PC-9 (cell line): ENCODE measurements around the gene DGKG. TPM values are rescaled to one million over a fixed set of nuclear protein-coding genes. Genes with fewer than 3 reads are reported as not detected.

Experiments used
- BruUV-seq: library from RNA; stranded (reverse); fragments of 400-500 nt; replicated peaks from 2 replicates; lab custom pipeline; 2021; lab: Mats Ljungman, UMichigan
- CTCF ChIA-PET: fragments of 300-600 bp; sonication (Branson Sonifier 250); formaldehyde crosslinking; loops from one replicate; lab custom pipeline; 2022; ENCODE audit warnings: antibody characterized with exemption; lab: Charles Lee
- POLR2A ChIA-PET: fragments of 300-600 bp; sonication (Branson Sonifier 250); formaldehyde crosslinking; loops from one replicate; lab custom pipeline; 2022; ENCODE audit warnings: antibody characterized with exemption; ENCODE audit not compliant: unreplicated experiment; lab: Charles Lee
- DNase-seq, 2 experiments: peaks; one replicate each; pipeline versions ENCODE4 v3.0.0 to v3.0.0-alpha.2; 2015 to 2022; ENCODE audit warnings: mixed read lengths in 1 of 2
- H2AFZ ChIP-seq: fragments of 200-600 bp; sonication (generic); 2 replicates; pipeline ENCODE4 v1.8.1; 2017; ENCODE audit warnings: antibody characterized with exemption
- H3F3A ChIP-seq: fragments of 200-600 bp; sonication (generic); 2 replicates; pipeline ENCODE4 v1.8.1; 2017; ENCODE audit warnings: antibody characterized with exemption, mild to moderate bottlenecking, low read depth; ENCODE audit not compliant: insufficient read depth
- H3K27ac ChIP-seq: fragments of 200-600 bp; sonication (generic); 2 replicates; pipeline ENCODE4 v1.6.1; 2016; ENCODE audit warnings: mixed run types
- H3K27me3 ChIP-seq: fragments of 200-600 bp; sonication (generic); 2 replicates; pipeline ENCODE4 v1.6.1; 2016; ENCODE audit warnings: low read depth, mixed run types; ENCODE audit not compliant: insufficient read depth
- H3K36me3 ChIP-seq: fragments of 200-600 bp; sonication (generic); 2 replicates; pipeline ENCODE4 v1.6.1; 2016; ENCODE audit warnings: low read depth, mixed run types
- H3K4me1 ChIP-seq: fragments of 200-600 bp; sonication (generic); replicated peaks from 2 replicates; pipeline ENCODE4 v1.6.1; 2016; ENCODE audit warnings: mixed run types; ENCODE audit not compliant: insufficient read depth
- H3K4me2 ChIP-seq: fragments of 200-600 bp; sonication (generic); 2 replicates; pipeline ENCODE4 v1.6.1; 2017; ENCODE audit warnings: mixed run types
- H3K4me3 ChIP-seq: fragments of 200-600 bp; sonication (generic); 2 replicates; pipeline ENCODE4 v1.6.1; 2016; ENCODE audit warnings: mixed run types
- H3K79me2 ChIP-seq: fragments of 200-600 bp; sonication (generic); 2 replicates; pipeline ENCODE4 v1.6.1; 2017; ENCODE audit warnings: low read depth, mixed run types
- H3K9me2 ChIP-seq: fragments of 200-600 bp; sonication (generic); 2 replicates; pipeline ENCODE4 v1.8.1; 2017; ENCODE audit warnings: mild to moderate bottlenecking; ENCODE audit not compliant: insufficient read depth
- H3K9me3 ChIP-seq: fragments of 200-600 bp; sonication (generic); 2 replicates; pipeline ENCODE4 v1.8.1; 2016; ENCODE audit warnings: low read depth; ENCODE audit not compliant: insufficient read depth
- H4K20me1 ChIP-seq: fragments of 200-600 bp; sonication (generic); 2 replicates; pipeline ENCODE4 v1.8.1; 2017; ENCODE audit not compliant: insufficient read depth
- CTCF ChIP-seq: fragments of 200-600 bp; sonication (generic); conservative IDR thresholded peaks from 2 replicates; pipeline ENCODE4 v1.6.1; 2017; ENCODE audit warnings: mixed run types, antibody characterized with exemption, mild to moderate bottlenecking, moderate library complexity
- EZH2 ChIP-seq: fragments of 200-600 bp; sonication (generic); IDR thresholded peaks from 2 replicates; pipeline ENCODE4 v1.8.0; 2017; ENCODE audit warnings: antibody characterized with exemption, low read depth
- intact Hi-C: fragments of 100-400 bp; cut with micrococcal nuclease; formaldehyde crosslinking; loops from one replicate; pipeline ENCODE4 v1.10.0; 2022; ENCODE audit not compliant: unreplicated experiment
- total RNA-seq: library from RNA; stranded (reverse); gene quantifications from 2 replicates; pipeline ENCODE4 v1.2.3, GENCODE V29; 2021

The DGKG gene
- total RNA-seq, 1 experiment from 2014 or later: 20.0 TPM

DNA sequence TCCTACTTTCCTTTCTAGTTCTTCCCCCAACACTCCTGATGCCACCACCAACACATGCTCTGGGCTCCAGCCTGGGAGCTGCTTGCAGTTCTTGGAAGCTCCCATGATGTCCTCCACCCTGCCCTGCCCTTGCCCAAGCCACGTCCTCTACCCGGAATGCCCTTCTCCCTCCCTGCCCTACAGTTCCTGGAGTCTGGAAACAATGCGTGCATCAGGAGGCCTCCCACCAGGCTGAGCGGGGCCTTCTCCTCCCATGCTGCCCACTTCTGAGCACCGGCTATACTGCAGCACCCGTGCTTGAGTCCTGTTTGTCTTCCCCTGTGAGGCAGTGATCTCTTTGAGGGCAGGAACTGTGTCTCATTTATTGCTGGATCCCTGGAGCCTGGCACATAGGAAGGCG, 44.6 kb downstream of the DGKG start:
- H3K36me3 ChIP-seq: no peaks in the 10 kb centered on the region
- intact Hi-C loops: no loop called here
- H3K27me3 ChIP-seq: peaks cover 98% of the 10 kb centered on the region
- POLR2A ChIA-PET: no interaction called here
- no peak for TF ChIP-seq CTCF
- TF ChIP-seq EZH2: no peak
- H3F3A ChIP-seq: no peaks in the 10 kb centered on the region
- no peak for DNase-seq
- no peak overlapping the region for H3K4me2 ChIP-seq
- H2AFZ ChIP-seq: no peak overlapping the region
- no peak overlapping the region for H3K27ac ChIP-seq
- H3K4me3 ChIP-seq: no peak overlapping the region
- no peaks in the 10 kb centered on the region for H3K9me2 ChIP-seq
- CTCF ChIA-PET: no interaction called here
- no peaks in the 10 kb centered on the region for H3K79me2 ChIP-seq
- no peaks in the 10 kb centered on the region for H3K4me1 ChIP-seq
- H3K9me3 ChIP-seq: no peaks in the 10 kb centered on the region
- no TSS peak for BruUV-seq
- H4K20me1 ChIP-seq: no peaks in the 10 kb centered on the region

DNA sequence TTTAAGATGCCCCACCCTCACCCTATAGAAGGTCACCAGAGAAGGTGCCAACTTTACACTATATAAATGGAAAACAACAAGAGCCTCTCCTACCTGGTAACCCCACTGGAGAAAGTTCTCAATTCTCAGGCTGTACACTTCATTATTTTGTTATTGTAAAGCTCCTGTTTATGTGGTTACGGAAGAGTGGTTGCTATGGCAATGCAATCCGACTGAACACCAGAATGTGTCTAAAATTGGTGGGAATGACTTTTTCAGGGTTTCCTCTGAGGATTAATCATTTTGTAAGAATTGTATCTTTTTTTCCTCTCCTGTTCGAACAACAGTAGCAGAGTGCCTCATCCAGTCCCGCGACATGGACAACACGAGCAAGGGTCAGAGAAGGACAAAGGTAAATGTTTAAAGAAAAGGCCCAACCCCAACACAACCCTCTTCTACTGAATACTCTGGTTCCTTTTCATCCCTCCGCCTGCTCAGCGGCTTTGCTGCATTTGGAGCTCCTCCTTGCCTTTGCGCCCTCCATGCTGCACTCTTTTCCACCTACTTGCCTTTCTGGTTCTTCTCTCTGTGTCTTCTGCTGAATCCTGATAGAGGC, 45.3 kb downstream of the DGKG start:
- no TSS peak for BruUV-seq
- Histone ChIP-seq H3K36me3 (no peaks in the 10 kb centered on the region), H3K4me2 (no peak overlapping the region), H3K4me1 (no peaks in the 10 kb centered on the region), H2AFZ (no peak overlapping the region), H3K27ac (no peak overlapping the region), H4K20me1 (no peaks in the 10 kb centered on the region), H3K9me3 (no peaks in the 10 kb centered on the region), H3K4me3 (no peak overlapping the region), H3F3A (no peaks in the 10 kb centered on the region), H3K9me2 (no peaks in the 10 kb centered on the region), H3K27me3 (peaks cover 96% of the 10 kb centered on the region), H3K79me2 (no peaks in the 10 kb centered on the region)
- ChIA-PET CTCF (no interaction called here), POLR2A (no interaction called here)
- TF ChIP-seq CTCF: no peak
- no peak for TF ChIP-seq EZH2
- intact Hi-C loops: no loop called here
- DNase-seq: no peak

DNA sequence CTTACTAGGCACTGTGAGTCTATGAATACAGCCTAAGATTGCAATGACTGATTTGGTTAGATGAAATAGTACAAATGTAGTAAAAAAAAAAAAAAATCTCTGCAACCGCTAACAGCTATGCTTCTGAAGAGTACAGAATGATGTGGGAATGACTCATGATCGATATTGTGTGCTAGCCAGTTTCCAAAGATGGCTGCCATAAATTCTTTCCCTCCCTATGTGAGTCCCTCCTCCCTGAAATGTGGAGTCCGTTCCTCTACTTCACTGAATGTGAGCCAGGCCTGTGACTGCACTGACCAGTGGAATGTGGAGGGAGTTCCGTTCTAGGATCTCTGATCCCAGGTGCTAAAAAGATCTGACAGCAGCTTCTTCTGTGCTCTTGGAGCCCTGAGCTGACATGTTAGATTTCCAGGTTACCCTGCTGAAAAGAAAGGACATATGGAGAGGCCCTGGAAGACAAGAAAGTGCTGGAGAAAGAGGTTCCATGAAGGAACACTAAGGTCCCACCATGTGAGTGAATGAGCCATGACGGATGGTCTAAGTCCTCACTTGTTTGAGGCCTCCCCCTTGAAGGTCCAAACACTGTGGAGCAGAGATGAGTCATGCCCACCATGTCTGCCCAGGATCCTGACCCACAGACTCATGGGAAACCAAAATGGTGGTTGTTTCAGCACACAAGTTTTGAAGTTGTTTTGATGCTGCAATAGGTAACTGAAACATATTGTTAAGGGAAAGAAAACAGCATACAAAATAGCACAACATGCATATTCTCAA, 46.3 kb downstream of the DGKG start:
- Histone ChIP-seq H3K9me2 (no peaks in the 10 kb centered on the region), H3K4me2 (no peak overlapping the region), H3K4me1 (no peaks in the 10 kb centered on the region), H3K27ac (no peak overlapping the region), H3K9me3 (no peaks in the 10 kb centered on the region), H3K27me3 (peaks cover 91% of the 10 kb centered on the region), H3F3A (no peaks in the 10 kb centered on the region), H3K4me3 (no peak overlapping the region), H2AFZ (no peak overlapping the region), H3K36me3 (no peaks in the 10 kb centered on the region), H3K79me2 (no peaks in the 10 kb centered on the region), H4K20me1 (no peaks in the 10 kb centered on the region)
- BruUV-seq: no TSS peak
- intact Hi-C loops: no loop called here
- TF ChIP-seq CTCF (no peak), EZH2 (no peak)
- DNase-seq: no peak
- CTCF ChIA-PET: no interaction called here
- POLR2A ChIA-PET: no interaction called here
